RWPE1 (cell line): ENCODE results near the gene BCAN.

ENCODE experiments used
- CTCF ChIA-PET: fragments of 350-600 bp; sonication (Branson Sonifier 250); formaldehyde crosslinking; extraction: SDS; loops from one replicate; lab custom pipeline; 2021; lab: Yijun Ruan, JAX
- POLR2A ChIA-PET: fragments of 400-600 bp; formaldehyde crosslinking; extraction: SDS; loops from one replicate; lab custom pipeline; 2020; ENCODE audit warnings: antibody characterized with exemption; ENCODE audit not compliant: low non-redundant PET; lab: Yijun Ruan, JAX
- DNase-seq: peaks from one replicate; pipeline ENCODE4 v3.0.0; 2012; ENCODE audit warnings: low spot score
- H3K27ac ChIP-seq: fragments of 450-650 bp; 2 replicates; pipeline ENCODE4 v1.5.1; 2017
- TF ChIP-seq, protein P1 (sequence below): fragments of 450-650 bp; conservative IDR thresholded peaks from 2 replicates; pipeline ENCODE4 v1.5.1; 2017; ENCODE audit warnings: low read depth, mild to moderate bottlenecking

BCAN gene

DNA sequence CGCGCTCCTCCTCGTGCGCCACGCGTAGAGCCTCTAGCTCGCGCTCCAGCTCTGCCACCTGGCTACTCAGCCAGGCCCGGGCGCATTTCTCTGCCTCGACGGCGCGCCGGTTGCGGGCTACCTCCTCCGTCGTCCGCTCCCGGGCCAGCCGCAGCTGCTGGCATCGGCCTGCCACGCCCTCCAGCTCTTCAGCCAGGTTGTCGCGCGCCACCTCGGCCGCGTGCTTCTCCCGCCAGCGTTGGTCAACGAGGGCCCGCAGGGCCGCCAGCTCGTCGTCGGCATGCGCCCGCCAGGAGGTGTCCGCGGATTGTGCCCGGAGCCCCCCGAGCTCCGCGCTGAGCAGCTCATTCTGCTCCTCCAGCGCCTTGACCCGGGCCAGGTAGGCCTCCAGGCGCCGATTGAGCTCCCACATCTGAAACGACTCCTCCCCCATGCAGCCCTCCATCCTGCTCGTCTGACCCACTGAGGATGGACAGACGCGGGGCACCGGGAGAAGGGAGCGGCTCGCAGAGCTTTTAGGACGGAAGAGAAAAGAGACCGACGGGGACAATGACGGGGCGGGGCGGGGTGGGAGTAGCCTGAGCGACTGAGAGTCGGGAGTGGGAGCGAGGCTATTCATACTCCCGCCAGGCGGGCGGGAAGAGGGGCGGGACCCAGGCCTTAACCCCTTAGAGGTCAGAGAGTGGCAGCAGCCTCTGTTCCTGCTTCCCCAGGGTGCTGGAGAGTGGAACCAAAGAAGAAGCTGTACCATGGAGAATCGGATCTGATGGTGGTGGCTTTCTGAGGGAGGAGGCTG lies 35.1 kb downstream of the BCAN start, which contains the start of gene NES:
Gene NES (minus strand): TSS at position 588 of the 796 bp plus-strand sequence. CDS start 143 bp downstream, at position 445.
- no peak for DNase-seq
- TF ChIP-seq, protein P1, sequence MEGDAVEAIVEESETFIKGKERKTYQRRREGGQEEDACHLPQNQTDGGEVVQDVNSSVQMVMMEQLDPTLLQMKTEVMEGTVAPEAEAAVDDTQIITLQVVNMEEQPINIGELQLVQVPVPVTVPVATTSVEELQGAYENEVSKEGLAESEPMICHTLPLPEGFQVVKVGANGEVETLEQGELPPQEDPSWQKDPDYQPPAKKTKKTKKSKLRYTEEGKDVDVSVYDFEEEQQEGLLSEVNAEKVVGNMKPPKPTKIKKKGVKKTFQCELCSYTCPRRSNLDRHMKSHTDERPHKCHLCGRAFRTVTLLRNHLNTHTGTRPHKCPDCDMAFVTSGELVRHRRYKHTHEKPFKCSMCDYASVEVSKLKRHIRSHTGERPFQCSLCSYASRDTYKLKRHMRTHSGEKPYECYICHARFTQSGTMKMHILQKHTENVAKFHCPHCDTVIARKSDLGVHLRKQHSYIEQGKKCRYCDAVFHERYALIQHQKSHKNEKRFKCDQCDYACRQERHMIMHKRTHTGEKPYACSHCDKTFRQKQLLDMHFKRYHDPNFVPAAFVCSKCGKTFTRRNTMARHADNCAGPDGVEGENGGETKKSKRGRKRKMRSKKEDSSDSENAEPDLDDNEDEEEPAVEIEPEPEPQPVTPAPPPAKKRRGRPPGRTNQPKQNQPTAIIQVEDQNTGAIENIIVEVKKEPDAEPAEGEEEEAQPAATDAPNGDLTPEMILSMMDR: no peak
- no peak within 1 kb of the TSS for H3K27ac ChIP-seq
- POLR2A ChIA-PET: no interaction called here
- CTCF ChIA-PET: interaction anchor here (0.6 to 3.9 kb wide), 8 partner anchors 13 to 65 kb away, joined by 3 to 19 read pairs (median 6); partner anchors contain the start of gene CRABP2

DNA sequence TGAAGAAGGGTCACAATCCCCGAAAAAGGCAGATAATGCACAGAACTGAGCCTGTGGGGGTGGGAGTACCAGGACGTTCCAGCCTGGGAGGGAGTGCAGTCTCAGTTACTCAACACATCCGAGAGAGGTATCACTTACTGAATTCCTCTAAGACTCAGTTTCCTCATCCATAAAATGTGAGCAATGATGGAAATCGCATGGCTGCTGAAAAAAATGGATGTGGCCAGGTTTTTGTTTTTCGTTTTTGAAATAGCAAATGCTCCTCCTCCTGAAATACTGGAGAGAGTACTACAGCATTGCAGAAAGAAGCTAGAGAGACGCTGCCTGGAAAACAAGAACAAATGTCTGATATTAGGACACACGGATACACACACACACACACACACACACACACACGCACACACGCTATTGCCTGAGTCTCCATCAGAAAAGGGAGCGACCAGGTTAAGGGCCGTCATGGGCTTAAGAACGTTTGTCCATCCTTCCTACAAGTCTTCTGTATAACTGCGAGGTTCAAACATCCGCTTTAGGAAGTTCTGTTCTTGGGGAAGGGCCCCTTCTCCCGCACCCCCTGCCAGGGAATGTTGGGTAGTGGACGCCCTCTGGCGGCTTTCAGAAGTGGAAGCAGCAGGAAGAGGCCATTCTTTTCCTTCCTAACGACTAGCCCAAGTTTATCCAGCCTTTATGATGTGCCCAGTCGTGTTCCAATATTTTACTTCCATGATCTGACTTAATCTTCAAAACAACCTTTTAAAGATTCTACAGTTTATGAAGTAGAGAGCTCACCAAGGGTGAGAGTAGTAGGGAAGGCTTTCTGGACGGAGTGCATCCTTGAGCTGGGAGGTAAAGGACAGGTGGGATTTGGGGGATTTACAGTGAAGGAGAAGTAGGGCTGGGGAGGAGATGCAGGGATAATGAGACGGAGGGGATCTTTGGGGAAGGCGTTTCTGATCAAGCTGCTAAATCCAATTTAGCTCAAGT lies 36.0 kb downstream of the BCAN start:
- ChIA-PET POLR2A (no interaction called here), CTCF (interaction anchor here (0.5 to 3.9 kb wide), 13 partner anchors 10 to 213 kb away, joined by 3 to 19 read pairs (median 5); no protein-coding TSS in a partner anchor)
- H3K27ac ChIP-seq: no peak overlapping the region
- DNase-seq: peak; percentile 69
- TF ChIP-seq, protein P1: peak; percentile 88

DNA sequence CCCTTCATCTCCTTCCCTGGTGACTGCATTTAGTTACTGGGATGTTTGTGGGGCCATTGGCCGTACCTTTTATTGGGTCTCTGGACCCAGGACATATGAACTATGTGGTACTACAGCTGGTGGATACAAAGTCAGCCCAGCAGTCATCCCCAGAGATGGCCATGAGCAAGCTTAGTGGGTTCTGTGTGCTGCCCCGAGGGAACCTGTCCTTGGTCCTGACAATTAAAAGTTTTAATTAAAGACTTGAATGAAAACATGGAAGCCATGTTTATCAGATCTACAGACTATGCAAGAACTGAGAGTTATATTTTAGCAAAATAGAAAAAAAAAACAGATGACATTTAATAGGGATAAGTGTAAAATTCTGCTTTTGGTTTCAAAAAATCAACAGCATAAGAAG lies 38.1 kb downstream of the BCAN start:
- ChIA-PET CTCF (interaction anchor here (1.4 kb wide), 1 partner anchor 20 kb away, joined by 10 read pairs; no protein-coding TSS in a partner anchor), POLR2A (no interaction called here)
- DNase-seq: no peak
- TF ChIP-seq, protein P1: no peak
- no peak overlapping the region for H3K27ac ChIP-seq

DNA sequence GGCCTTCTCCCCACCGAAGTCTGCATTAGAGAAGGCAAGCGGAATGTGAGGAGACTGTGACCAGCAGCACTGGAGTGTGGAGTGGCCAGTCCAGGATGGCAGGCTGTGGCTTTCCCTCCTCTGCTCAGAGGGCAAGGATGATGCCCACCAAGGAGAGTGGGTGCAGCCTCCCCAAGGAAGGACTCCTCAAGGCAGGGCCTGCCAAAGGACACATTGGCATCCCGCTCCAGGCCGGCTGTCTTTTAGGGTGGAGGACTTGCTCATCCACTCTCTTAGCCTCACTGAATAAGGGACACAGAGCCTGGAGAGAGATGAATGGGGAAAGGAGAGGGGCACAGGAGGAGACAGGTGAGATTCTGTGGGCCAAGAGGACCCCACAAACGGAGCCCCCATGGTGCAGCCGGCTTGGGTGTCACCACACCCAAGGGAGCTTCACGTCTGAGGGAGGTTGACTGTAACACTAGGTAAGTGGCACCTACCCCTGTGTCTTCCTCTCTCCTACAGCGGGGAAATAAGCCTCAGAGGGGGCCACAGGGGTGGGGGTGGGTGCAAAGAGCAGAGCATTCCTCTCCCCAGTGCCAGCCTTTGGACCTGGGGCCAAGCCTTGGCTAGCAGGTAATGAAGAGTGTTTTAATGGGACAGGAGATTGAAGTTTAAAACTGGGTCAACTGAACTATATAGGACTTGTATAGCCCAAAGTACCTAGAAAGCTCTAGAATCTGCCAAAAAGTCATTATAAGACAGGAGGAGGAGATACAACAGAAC lies 39.5 kb downstream of the BCAN start:
- POLR2A ChIA-PET: interaction anchor here (0.5 kb wide), 1 partner anchor 231 kb away, joined by 3 read pairs; no protein-coding TSS in a partner anchor
- TF ChIP-seq, protein P1: no peak
- H3K27ac ChIP-seq: no peak overlapping the region
- CTCF ChIA-PET: interaction anchor here (0.6 to 1.6 kb wide), 5 partner anchors 15 to 56 kb away, joined by 3 to 6 read pairs (median 3); no protein-coding TSS in a partner anchor
- no peak for DNase-seq

DNA sequence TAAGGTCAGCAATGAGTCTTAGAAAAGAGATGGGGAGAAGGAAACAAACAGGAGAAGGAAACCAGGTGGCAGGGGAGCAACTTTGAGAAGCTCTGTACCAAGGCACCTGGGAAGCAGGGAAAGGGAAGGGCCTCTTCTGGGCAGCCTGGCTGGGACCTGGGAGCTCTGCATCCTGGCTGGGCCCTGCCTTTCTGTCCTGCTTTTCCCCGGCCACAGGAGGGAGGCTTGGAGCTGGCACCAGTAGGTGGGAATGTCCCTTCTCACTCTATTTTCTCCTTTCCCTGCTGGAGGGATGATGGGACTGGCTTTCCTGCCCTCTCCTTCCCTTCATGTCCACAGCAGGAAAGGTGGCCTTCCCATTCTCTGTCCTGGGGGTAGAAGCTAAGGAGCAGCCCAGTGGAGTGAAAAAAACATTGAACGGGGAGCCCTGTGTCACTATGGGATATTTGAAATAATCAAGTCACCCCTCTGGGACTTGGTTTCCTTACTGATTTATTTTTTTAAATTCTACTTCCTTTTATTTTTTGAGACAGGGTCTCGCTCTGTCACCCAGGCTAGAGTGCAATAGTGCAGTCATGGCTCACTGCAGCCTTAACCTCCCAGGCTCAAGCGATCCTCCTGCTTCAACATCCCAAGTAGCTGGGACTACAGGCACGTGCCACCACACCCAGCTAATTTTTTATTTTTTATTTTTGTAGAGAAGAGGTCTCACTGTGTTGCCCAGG lies 40.4 kb downstream of the BCAN start:
- DNase-seq: no peak
- TF ChIP-seq, protein P1: no peak
- no peak overlapping the region for H3K27ac ChIP-seq
- ChIA-PET CTCF (interaction anchor here (0.6 to 1.6 kb wide), 3 partner anchors 14 to 44 kb away, joined by 3 to 6 read pairs (median 4); no protein-coding TSS in a partner anchor), POLR2A (interaction anchor here (0.5 kb wide), 1 partner anchor 230 kb away, joined by 3 read pairs; no protein-coding TSS in a partner anchor)
